ENCODE data around the gene C13orf46. TPM values are rescaled to one million over a fixed set of nuclear protein-coding genes. Genes with fewer than 3 reads are reported as not detected.

The C13orf46 gene
- total and polyA plus RNA-seq, 10 of the 15 experiments (the other 5 are each of a cell fraction or from before 2014, with no cell fraction given): 0.01 to 0.18 (median 0.09) TPM; not detected in 6

GRCh38 chr13:113905018-113905417 is 68.9 kb downstream of the C13orf46 start:
- Histone ChIP-seq H3K79me2 (ENCODE audit: control insufficient read depth, insufficient read depth, low read length) (no peaks in the 10 kb centered on the region), H3K9ac (ENCODE audit: control insufficient read depth, insufficient read depth, low read length) (no peak overlapping the region), H3K27ac (ENCODE audit: control insufficient read depth, insufficient read depth) (no peak overlapping the region), H3K27me3 (replicated peaks in 1 of 2; ENCODE audit: control insufficient read depth in 2 of 2, insufficient read depth in 2 of 2, low read length in 1 of 2) (peaks cover 0 to 1% of the 10 kb centered on the region in 2 experiments; a peak in 2 of 4 replicates), H3K9me3 (replicated peaks; ENCODE audit: control insufficient read depth, insufficient read depth, low read length) (no peaks in the 10 kb centered on the region), H3K4me3 (no peak overlapping the region), H2AFZ (ENCODE audit: control insufficient read depth, low read depth, low read length) (no peak overlapping the region), H3K4me2 (ENCODE audit: control insufficient read depth, insufficient read depth) (no peak overlapping the region), H3K36me3 (ENCODE audit: control insufficient read depth in 2 of 2, insufficient read depth in 2 of 2, low read length in 1 of 2) (no peaks in the 10 kb centered on the region), H3K4me1 (ENCODE audit: control insufficient read depth, insufficient read depth, low read length) (no peaks in the 10 kb centered on the region), H4K20me1 (ENCODE audit: control insufficient read depth, insufficient read depth) (no peaks in the 10 kb centered on the region)
- ChIA-PET POLR2A (no interaction called here), SMC1A (ENCODE audit: uncharacterized antibody, unreplicated experiment) (interaction anchor here (1.2 kb wide), 1 partner anchor 19 kb away, joined by 3 read pairs; no protein-coding TSS in a partner anchor), CTCF (no interaction called here), RAD21 (ENCODE audit: unreplicated experiment) (no interaction called here)
- no TSS peak for BruUV-seq (replicated peaks)
- DNase-seq (ENCODE audit: low read depth, low spot score): no peak
- no peak for FAIRE-seq
- no peak for ATAC-seq
- WGBS (ENCODE audit: insufficient coverage, insufficient replicate concordance, low lambda C conversion rate, missing lambda C conversion rate): 48% methylated on average over 9 of the region's 9 CpGs
- no peak for TF ChIP-seq EP300 (IDR thresholded peaks at IDR 0.05; ENCODE audit: borderline replicate concordance in 1 of 2, control insufficient read depth in 1 of 2, low read depth in 2 of 2, low read length in 2 of 2)
- no peak for TF ChIP-seq FOS (IDR thresholded peaks at IDR 0.05; ENCODE audit: borderline replicate concordance, extremely low read depth, insufficient read length)
- no peak for TF ChIP-seq NFIC (IDR thresholded peaks at IDR 0.05; ENCODE audit: low read depth, low read length)
- no peak for TF ChIP-seq HDAC6 (IDR thresholded peaks at IDR 0.05; ENCODE audit: unreplicated experiment)
- no peak for TF ChIP-seq JUNB (IDR thresholded peaks at IDR 0.05)
- TF ChIP-seq SMAD1 (IDR thresholded peaks at IDR 0.05; ENCODE audit: low read depth, partially characterized antibody): no peak
- no peak for TF ChIP-seq SUPT20H (IDR thresholded peaks at IDR 0.05; ENCODE audit: borderline replicate concordance, control insufficient read depth, low read depth, low read length)
- TF ChIP-seq GABPA (IDR thresholded peaks at IDR 0.05; ENCODE audit: low read depth): no peak
- TF ChIP-seq SREBF1 (IDR thresholded peaks at IDR 0.05; ENCODE audit: low read length): no peak
- TF ChIP-seq RCOR1 (conservative IDR thresholded peaks at IDR 0.05; ENCODE audit: low read depth, low read length): no peak
- TF ChIP-seq, protein P1, sequence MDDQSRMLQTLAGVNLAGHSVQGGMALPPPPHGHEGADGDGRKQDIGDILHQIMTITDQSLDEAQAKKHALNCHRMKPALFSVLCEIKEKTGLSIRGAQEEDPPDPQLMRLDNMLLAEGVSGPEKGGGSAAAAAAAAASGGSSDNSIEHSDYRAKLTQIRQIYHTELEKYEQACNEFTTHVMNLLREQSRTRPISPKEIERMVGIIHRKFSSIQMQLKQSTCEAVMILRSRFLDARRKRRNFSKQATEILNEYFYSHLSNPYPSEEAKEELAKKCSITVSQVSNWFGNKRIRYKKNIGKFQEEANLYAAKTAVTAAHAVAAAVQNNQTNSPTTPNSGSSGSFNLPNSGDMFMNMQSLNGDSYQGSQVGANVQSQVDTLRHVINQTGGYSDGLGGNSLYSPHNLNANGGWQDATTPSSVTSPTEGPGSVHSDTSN (IDR thresholded peaks at IDR 0.05; ENCODE audit: insufficient replicate concordance, low read depth, low read length): no peak
- TF ChIP-seq LARP7 (IDR thresholded peaks at IDR 0.05): no peak
- TF ChIP-seq ZNF592 (IDR thresholded peaks at IDR 0.05): no peak
- no peak for TF ChIP-seq SP1 (IDR thresholded peaks at IDR 0.05; ENCODE audit: low read depth, low read length)
- no peak for TF ChIP-seq PAX8 (IDR thresholded peaks at IDR 0.05)
- no peak for TF ChIP-seq POLR2AphosphoS5 (IDR thresholded peaks at IDR 0.05; ENCODE audit: low read length)
- no peak for TF ChIP-seq ESRRA (IDR thresholded peaks at IDR 0.05; ENCODE audit: low read length)
- no peak for TF ChIP-seq ZNF24 (IDR thresholded peaks at IDR 0.05)
- TF ChIP-seq POLR2A (IDR thresholded peaks at IDR 0.05; ENCODE audit: low read depth, low read length): no peak
- TF ChIP-seq HSF1 (IDR thresholded peaks at IDR 0.05; ENCODE audit: low read depth, low read length): no peak
- intact Hi-C loops (cut with micrococcal nuclease; ENCODE audit: unreplicated experiment): no loop called here
- in situ Hi-C loops (cut with MboI): no loop called here
